B cell (primary cell): Measurements from ENCODE around the gene SKAP1. TPM values are rescaled to one million over a fixed set of nuclear protein-coding genes. Genes with fewer than 3 reads are reported as not detected.

Experiments
- ATAC-seq: fragments of 200-7000 bp; cut with Tn5 transposase; one replicate; pipeline ENCODE4 v1.10.0; 2021; ENCODE audit warnings: low read depth, mild to moderate bottlenecking, moderate number of reproducible peaks, moderate library complexity
- CTCF ChIA-PET: fragments of 350-600 bp; sonication (Branson Sonifier 250); formaldehyde crosslinking; loops from one replicate; lab custom pipeline; 2021; ENCODE audit warnings: antibody characterized with exemption, inconsistent platforms; lab: Charles Lee
- POLR2A ChIA-PET: fragments of 350-600 bp; sonication (Branson Sonifier 250); formaldehyde crosslinking; loops from one replicate; lab custom pipeline; 2021; ENCODE audit warnings: antibody characterized with exemption; lab: Charles Lee
- DNase-seq: peaks from one replicate; pipeline ENCODE4 v3.0.0; 2013
- H2AFZ ChIP-seq: 2 replicates; pipeline ENCODE4 v1.6.1; 2012; ENCODE audit warnings: mild to moderate bottlenecking, low read depth, low read length; ENCODE audit not compliant: insufficient read depth, poor library complexity, severe bottlenecking
- H3K27ac ChIP-seq, 2 donors: 1 replicate in 1 of 2; 2 replicates in 1 of 2; pipeline ENCODE4 v1.5.1; 2012 to 2013; ENCODE audit warnings: low read length in 2 of 2, mild to moderate bottlenecking in 2 of 2, moderate library complexity in 1 of 2
- H3K27me3 ChIP-seq, 4 experiments: fragments of 200-600 bp in 1 of 4; sonication (generic) in 1 of 4; replicated peaks in 1 of 4; 1 replicate in 2 of 4; 2 replicates in 2 of 4; pipeline versions ENCODE4 v1.6.1 to v1.7.0; 2013 to 2016; ENCODE audit warnings: low read length in 3 of 4, mild to moderate bottlenecking in 2 of 4, mixed read lengths in 1 of 4, moderate library complexity in 1 of 4; ENCODE audit not compliant: insufficient read depth in 4 of 4, control insufficient read depth in 3 of 4; ENCODE audit errors: control extremely low read depth in 1 of 4
- H3K36me3 ChIP-seq, 2 experiments: replicated peaks in 1 of 2; 1 replicate in 1 of 2; 2 replicates in 1 of 2; pipeline versions ENCODE4 v1.6.1 to v1.7.1; 2013; ENCODE audit warnings: low read length in 1 of 2; ENCODE audit not compliant: insufficient read depth in 2 of 2, control insufficient read depth in 1 of 2; ENCODE audit errors: control extremely low read depth in 1 of 2, extremely low read depth in 1 of 2
- H3K4me1 ChIP-seq, 2 donors: fragments of 200-600 bp in 1 of 2; sonication (generic) in 1 of 2; 1 replicate in 1 of 2; 2 replicates in 1 of 2; pipeline versions ENCODE4 v1.5.1 to v1.6.1; 2013 to 2017; ENCODE audit warnings: low read length in 2 of 2; ENCODE audit not compliant: control insufficient read depth in 2 of 2, insufficient read depth in 2 of 2
- H3K4me2 ChIP-seq: replicated peaks from 2 replicates; pipeline ENCODE3; 2012; ENCODE audit warnings: mild to moderate bottlenecking, low read depth, low read length; ENCODE audit not compliant: poor library complexity, severe bottlenecking
- H3K4me3 ChIP-seq, 5 experiments: fragments of 200-600 bp in 1 of 5; sonication (generic) in 1 of 5; 1 replicate in 3 of 5; 2 replicates in 2 of 5; pipeline versions ENCODE4 v1.5.1 to v1.7.0; 2011 to 2016; ENCODE audit warnings: low read length in 4 of 5, mild to moderate bottlenecking in 4 of 5, low read depth in 2 of 5, control low read depth in 1 of 5, moderate library complexity in 1 of 5; ENCODE audit not compliant: insufficient read depth in 1 of 5; ENCODE audit errors: control extremely low read depth in 1 of 5, extremely low read depth in 1 of 5
- H3K79me2 ChIP-seq: fragments of 200-600 bp; sonication (generic); one replicate; pipeline ENCODE4 v1.6.0; 2016; ENCODE audit warnings: low read length; ENCODE audit not compliant: control insufficient read depth, insufficient read depth
- H3K9ac ChIP-seq: fragments of 200-600 bp; sonication (generic); 2 replicates; pipeline ENCODE4 v1.6.1; 2017; ENCODE audit warnings: mild to moderate bottlenecking, low read length, moderate library complexity
- H3K9me3 ChIP-seq, 3 donors: one replicate each; pipeline versions ENCODE4 v1.6.1 to v1.7.1; 2013; ENCODE audit warnings: low read length in 2 of 3; ENCODE audit not compliant: control insufficient read depth in 2 of 3, insufficient read depth in 1 of 3; ENCODE audit errors: control extremely low read depth in 1 of 3
- H4K20me1 ChIP-seq: 2 replicates; pipeline ENCODE4 v1.6.0; 2012; ENCODE audit warnings: mild to moderate bottlenecking, low read length; ENCODE audit not compliant: insufficient read depth, control insufficient read depth, poor library complexity, severe bottlenecking
- H3K27ac Mint-ChIP-seq: one replicate; pipeline ENCODE4 v1.8.0; 2021; ENCODE audit warnings: mixed read lengths
- H3K27me3 Mint-ChIP-seq: one replicate; pipeline ENCODE4 v1.8.0; 2021; ENCODE audit warnings: mixed read lengths
- H3K4me1 Mint-ChIP-seq: one replicate; pipeline ENCODE4 v1.8.0; 2021; ENCODE audit warnings: mixed read lengths
- H3K4me3 Mint-ChIP-seq: one replicate; pipeline ENCODE4 v1.8.0; 2021; ENCODE audit warnings: mixed read lengths
- H3K9me3 Mint-ChIP-seq: one replicate; pipeline ENCODE4 v1.8.0; 2022; ENCODE audit warnings: mixed read lengths; ENCODE audit not compliant: insufficient read depth
- CTCF ChIP-seq: fragments of 200-600 bp; IDR thresholded peaks from one replicate; pipeline ENCODE4 v1.8.0; 2022; ENCODE audit warnings: antibody characterized with exemption, mild to moderate bottlenecking
- EZH2 ChIP-seq: IDR thresholded peaks from 2 replicates; pipeline ENCODE4 v1.6.1; 2012; ENCODE audit warnings: borderline replicate concordance, low read depth, mild to moderate bottlenecking, moderate library complexity, low read length; ENCODE audit not compliant: insufficient read depth, poor library complexity, severe bottlenecking
- WGBS: methylation state at CpG from one replicate; pipeline ENCODE4 v1.1.5; 2013; ENCODE audit warnings: missing lambda C conversion rate; ENCODE audit not compliant: insufficient coverage; 5-methylcytosine and 5-hydroxymethylcytosine counted together
- intact Hi-C: fragments of 100-400 bp; cut with micrococcal nuclease; formaldehyde crosslinking; loops from one replicate; pipeline ENCODE4 v1.10.0; 2022
- polyA plus RNA-seq: library from polyadenylated mRNA; depleted of rRNA; stranded (reverse); fragments of >200 nt; gene quantifications from 2 replicates; pipeline ENCODE4 v1.2.3, GENCODE V29; 2012
- total RNA-seq, 2 donors: library from RNA; stranded (reverse); fragments of 120-200 nt in 1 of 2; gene quantifications; 1 replicate in 1 of 2; 2 replicates in 1 of 2; pipeline versions ENCODE4 v1.2.3 to v1.2.4, GENCODE V29; 2013 to 2022

Gene SKAP1
- total and polyA plus RNA-seq, 2 donors (not counting 1 experiment from before 2014, with no cell fraction given) = 33.1 to 37.3 TPM

GRCh38 chr17:48254896-48255295 lies 175.1 kb downstream of the SKAP1 start:
- no peak overlapping the region for H3K27ac ChIP-seq
- no peak for DNase-seq
- H3K9ac ChIP-seq = no peak overlapping the region
- no peaks in the 10 kb centered on the region for H3K9me3 ChIP-seq
- no peak for ATAC-seq
- H3K4me1 ChIP-seq = no peaks in the 10 kb centered on the region
- Mint-ChIP-seq H3K4me3 (no peak overlapping the region), H3K27ac (no peak overlapping the region), H3K27me3 (no peaks in the 10 kb centered on the region), H3K4me1 (no peaks in the 10 kb centered on the region), H3K9me3 (no peaks in the 10 kb centered on the region)
- no peak overlapping the region for H3K4me3 ChIP-seq
- CTCF ChIA-PET = interaction anchor here (0.6 to 1.5 kb wide), 2 partner anchors 8 to 10 kb away, joined by 3 to 5 read pairs; no protein-coding TSS in a partner anchor
- WGBS = no CpG with 5 or more reads among the region's 1 CpG
- no peaks in the 10 kb centered on the region for H4K20me1 ChIP-seq
- no peaks in the 10 kb centered on the region for H3K27me3 ChIP-seq
- TF ChIP-seq EZH2 (no peak), CTCF (no peak)
- H2AFZ ChIP-seq = no peak overlapping the region
- POLR2A ChIA-PET = no interaction called here
- H3K4me2 ChIP-seq = no peak overlapping the region
- no peaks in the 10 kb centered on the region for H3K79me2 ChIP-seq
- intact Hi-C loops = no loop called here
- H3K36me3 ChIP-seq = no peaks in the 10 kb centered on the region

GRCh38 chr17:48253975-48254374 lies 176.0 kb downstream of the SKAP1 start:
- H3K27me3 ChIP-seq = no peaks in the 10 kb centered on the region
- no peak overlapping the region for H2AFZ ChIP-seq
- ChIA-PET CTCF (interaction anchor here (1.5 kb wide), 1 partner anchor 9 kb away, joined by 5 read pairs; no protein-coding TSS in a partner anchor), POLR2A (no interaction called here)
- H3K4me1 ChIP-seq = no peaks in the 10 kb centered on the region
- H3K4me3 ChIP-seq = no peak overlapping the region
- H3K79me2 ChIP-seq = no peaks in the 10 kb centered on the region
- no CpG with 5 or more reads among the region's 2 CpGs for WGBS
- DNase-seq = no peak
- no peaks in the 10 kb centered on the region for H3K4me1 Mint-ChIP-seq
- no peak overlapping the region for H3K9ac ChIP-seq
- H3K4me3 Mint-ChIP-seq = no peak overlapping the region
- intact Hi-C loops = no loop called here
- no peaks in the 10 kb centered on the region for H3K9me3 ChIP-seq
- TF ChIP-seq EZH2 (no peak), CTCF (no peak)
- no peak overlapping the region for H3K27ac ChIP-seq
- H3K27me3 Mint-ChIP-seq = no peaks in the 10 kb centered on the region
- H3K4me2 ChIP-seq = no peak overlapping the region
- no peaks in the 10 kb centered on the region for H3K9me3 Mint-ChIP-seq
- no peak overlapping the region for H3K27ac Mint-ChIP-seq
- no peak for ATAC-seq
- no peaks in the 10 kb centered on the region for H4K20me1 ChIP-seq
- no peaks in the 10 kb centered on the region for H3K36me3 ChIP-seq
